H9 (cell line): ENCODE results near the gene SLC2A2. TPM values are rescaled to one million over a fixed set of nuclear protein-coding genes. Genes with fewer than 3 reads are reported as not detected.

Source experiments
- DNase-seq: peaks from one replicate; pipeline ENCODE4 v3.0.0-alpha.2; 2017
- H2AFZ ChIP-seq: one replicate; pipeline ENCODE4 v1.6.1; 2013; ENCODE audit warnings: mild to moderate bottlenecking, low read length, control low read depth, moderate library complexity
- H2AK5ac ChIP-seq: 2 replicates; pipeline ENCODE4 v1.6.1; 2013; ENCODE audit warnings: low read length, control low read depth, mixed read lengths; ENCODE audit not compliant: insufficient read length
- H2BK120ac ChIP-seq: one replicate; pipeline ENCODE4 v1.6.1; 2013; ENCODE audit warnings: low read depth, mild to moderate bottlenecking, low read length, control low read depth, inconsistent platforms; ENCODE audit not compliant: poor library complexity, severe bottlenecking
- H2BK12ac ChIP-seq: 2 replicates; pipeline ENCODE4 v1.6.1; 2013; ENCODE audit warnings: low read length, control low read depth, mixed read lengths, low read depth; ENCODE audit not compliant: insufficient read length
- H2BK15ac ChIP-seq: 2 replicates; pipeline ENCODE4 v1.6.1; 2013; ENCODE audit warnings: low read depth, low read length, control low read depth
- H2BK20ac ChIP-seq: one replicate; pipeline ENCODE4 v1.6.1; 2013; ENCODE audit warnings: low read depth, mild to moderate bottlenecking, low read length, control low read depth, inconsistent platforms; ENCODE audit not compliant: poor library complexity, severe bottlenecking
- H2BK5ac ChIP-seq: 2 replicates; pipeline ENCODE4 v1.6.1; 2013; ENCODE audit warnings: low read length, control low read depth, mixed read lengths; ENCODE audit not compliant: insufficient read length
- H3K14ac ChIP-seq: 2 replicates; pipeline ENCODE4 v1.6.1; 2013; ENCODE audit warnings: low read length, control low read depth; ENCODE audit not compliant: insufficient read depth
- H3K18ac ChIP-seq: 2 replicates; pipeline ENCODE4 v1.6.1; 2013; ENCODE audit warnings: low read depth, mild to moderate bottlenecking, mixed read lengths, low read length, control low read depth; ENCODE audit not compliant: insufficient read length
- H3K23ac ChIP-seq: 2 replicates; pipeline ENCODE4 v1.6.1; 2013; ENCODE audit warnings: low read length, control low read depth, mixed read lengths, low read depth; ENCODE audit not compliant: insufficient read length
- H3K23me2 ChIP-seq: 2 replicates; pipeline ENCODE4 v1.6.1; 2013; ENCODE audit warnings: low read depth, mild to moderate bottlenecking, mixed read lengths, low read length, control low read depth; ENCODE audit not compliant: insufficient read length, poor library complexity, severe bottlenecking
- H3K27ac ChIP-seq: 2 replicates; pipeline ENCODE4 v1.5.1; 2013; ENCODE audit warnings: low read length, control low read depth, mixed read lengths, low read depth; ENCODE audit not compliant: insufficient read length
- H3K27me3 ChIP-seq: 2 replicates; pipeline ENCODE4 v1.6.1; 2013; ENCODE audit warnings: low read length, control low read depth, inconsistent platforms; ENCODE audit not compliant: insufficient read depth
- H3K4ac ChIP-seq: 2 replicates; pipeline ENCODE4 v1.6.1; 2013; ENCODE audit warnings: low read depth, mild to moderate bottlenecking, control low read depth, inconsistent platforms, low read length, moderate library complexity
- H3K4me1 ChIP-seq: 2 replicates; pipeline ENCODE4 v1.6.1; 2013; ENCODE audit warnings: low read length, control low read depth, inconsistent platforms; ENCODE audit not compliant: insufficient read depth
- H3K4me2 ChIP-seq: 2 replicates; pipeline ENCODE4 v1.6.1; 2013; ENCODE audit warnings: low read length, control low read depth, mixed read lengths; ENCODE audit not compliant: insufficient read length, insufficient read depth
- H3K56ac ChIP-seq: 2 replicates; pipeline ENCODE4 v1.6.1; 2013; ENCODE audit warnings: low read depth, mild to moderate bottlenecking, mixed read lengths, low read length, control low read depth; ENCODE audit not compliant: insufficient read length
- H3K79me1 ChIP-seq: 2 replicates; pipeline ENCODE4 v1.6.1; 2013; ENCODE audit warnings: low read depth, mild to moderate bottlenecking, moderate library complexity, low read length, control low read depth, inconsistent platforms; ENCODE audit not compliant: insufficient read depth, poor library complexity, severe bottlenecking
- H3K79me2 ChIP-seq: 2 replicates; pipeline ENCODE4 v1.6.1; 2013; ENCODE audit warnings: low read length, control low read depth, inconsistent platforms; ENCODE audit not compliant: insufficient read depth
- H3K9ac ChIP-seq: 2 replicates; pipeline ENCODE4 v1.6.1; 2013; ENCODE audit warnings: low read length, control low read depth, mixed read lengths; ENCODE audit not compliant: insufficient read length; ENCODE audit errors: extremely low read depth
- H3K9me3 ChIP-seq: one replicate; pipeline ENCODE4 v1.6.1; 2013; ENCODE audit warnings: low read depth, low read length, inconsistent platforms; ENCODE audit not compliant: control insufficient read depth
- H3T11ph ChIP-seq: one replicate; pipeline ENCODE4 v1.6.1; 2013; ENCODE audit warnings: mild to moderate bottlenecking, low read length, control low read depth, inconsistent platforms
- H4K20me1 ChIP-seq: one replicate; pipeline ENCODE4 v1.6.1; 2013; ENCODE audit not compliant: control insufficient read depth, insufficient read length, insufficient read depth
- H4K5ac ChIP-seq: 2 replicates; pipeline ENCODE4 v1.6.1; 2013; ENCODE audit warnings: low read depth, mild to moderate bottlenecking, mixed read lengths, low read length, control low read depth; ENCODE audit not compliant: insufficient read length
- H4K8ac ChIP-seq: replicated peaks from 2 replicates; pipeline ENCODE4 v1.6.1; 2013; ENCODE audit warnings: low read length, control low read depth, mixed read lengths, low read depth; ENCODE audit not compliant: insufficient read length
- H4K91ac ChIP-seq: 2 replicates; pipeline ENCODE4 v1.6.1; 2013; ENCODE audit warnings: low read depth, mild to moderate bottlenecking, moderate library complexity, mixed read lengths, low read length, control low read depth; ENCODE audit not compliant: insufficient read length
- H3K27ac Mint-ChIP-seq, 3 experiments: 2 replicates in 2 of 3; 3 replicates in 1 of 3; pipeline ENCODE4 v1.8.0; 2020 to 2021; ENCODE audit warnings: mixed read lengths in 3 of 3, mild to moderate bottlenecking in 1 of 3, moderate library complexity in 1 of 3
- H3K27me3 Mint-ChIP-seq: 2 replicates; pipeline ENCODE4 v1.8.0; 2021; ENCODE audit warnings: low read depth, mild to moderate bottlenecking, moderate library complexity, mixed read lengths
- H3K36me3 Mint-ChIP-seq, 3 experiments: 2 replicates in 2 of 3; 3 replicates in 1 of 3; pipeline ENCODE4 v1.8.0; 2020 to 2021; ENCODE audit warnings: low read depth in 3 of 3, mixed read lengths in 3 of 3; ENCODE audit not compliant: insufficient read depth in 1 of 3
- H3K4me1 Mint-ChIP-seq, 2 experiments: 2 replicates each; pipeline ENCODE4 v1.8.0; 2020; ENCODE audit warnings: mixed read lengths in 2 of 2
- H3K4me3 Mint-ChIP-seq, 2 experiments: 2 replicates in 1 of 2; 3 replicates in 1 of 2; pipeline ENCODE4 v1.8.0; 2020 to 2021; ENCODE audit warnings: mild to moderate bottlenecking in 2 of 2, mixed read lengths in 2 of 2, moderate library complexity in 1 of 2
- H3K9me3 Mint-ChIP-seq, 2 experiments: 2 replicates in 1 of 2; 3 replicates in 1 of 2; pipeline ENCODE4 v1.8.0; 2020; ENCODE audit warnings: mild to moderate bottlenecking in 2 of 2, mixed read lengths in 2 of 2, moderate library complexity in 1 of 2
- WGBS: extraction: QIAGEN DNeasy Blood & Tissue Kit; methylation state at CpG from one replicate; pipeline ENCODE4 v1.1.7; 2013; ENCODE audit warnings: missing lambda C conversion rate, low lambda C conversion rate, mixed read lengths; ENCODE audit not compliant: insufficient read length; ENCODE audit errors: extremely low coverage; 5-methylcytosine and 5-hydroxymethylcytosine counted together
- total RNA-seq: library from RNA; stranded (reverse); gene quantifications from 2 replicates; pipeline ENCODE4 v1.2.1, GENCODE V29; 2021
- TF ChIP-seq, protein P1 (sequence below): fragments of 200-600 bp; sonication (generic); conservative IDR thresholded peaks from 3 replicates; pipeline ENCODE4 v1.8.0; 2021; ENCODE audit warnings: antibody characterized with exemption, mild to moderate bottlenecking

The SLC2A2 gene
- total RNA-seq, 1 experiment from 2014 or later: not detected

- no peak overlapping the region for H4K5ac ChIP-seq
- no peak overlapping the region for H3T11ph ChIP-seq
- no peaks in the 10 kb centered on the region for H3K79me2 ChIP-seq
- H3K4me3 Mint-ChIP-seq: no peak overlapping the region
- no peaks in the 10 kb centered on the region for H3K79me1 ChIP-seq
- no peak overlapping the region for H3K27ac ChIP-seq
- no peak overlapping the region for H4K91ac ChIP-seq
- H2BK120ac ChIP-seq: no peak overlapping the region
- H3K27me3 Mint-ChIP-seq: no peaks in the 10 kb centered on the region; the same call in 1 of the 2 replicates
- H4K8ac ChIP-seq: no peak overlapping the region
- H3K27me3 ChIP-seq: no peaks in the 10 kb centered on the region
- H2BK20ac ChIP-seq: no peak overlapping the region
- H2BK12ac ChIP-seq: no peak overlapping the region
- TF ChIP-seq, protein P1, sequence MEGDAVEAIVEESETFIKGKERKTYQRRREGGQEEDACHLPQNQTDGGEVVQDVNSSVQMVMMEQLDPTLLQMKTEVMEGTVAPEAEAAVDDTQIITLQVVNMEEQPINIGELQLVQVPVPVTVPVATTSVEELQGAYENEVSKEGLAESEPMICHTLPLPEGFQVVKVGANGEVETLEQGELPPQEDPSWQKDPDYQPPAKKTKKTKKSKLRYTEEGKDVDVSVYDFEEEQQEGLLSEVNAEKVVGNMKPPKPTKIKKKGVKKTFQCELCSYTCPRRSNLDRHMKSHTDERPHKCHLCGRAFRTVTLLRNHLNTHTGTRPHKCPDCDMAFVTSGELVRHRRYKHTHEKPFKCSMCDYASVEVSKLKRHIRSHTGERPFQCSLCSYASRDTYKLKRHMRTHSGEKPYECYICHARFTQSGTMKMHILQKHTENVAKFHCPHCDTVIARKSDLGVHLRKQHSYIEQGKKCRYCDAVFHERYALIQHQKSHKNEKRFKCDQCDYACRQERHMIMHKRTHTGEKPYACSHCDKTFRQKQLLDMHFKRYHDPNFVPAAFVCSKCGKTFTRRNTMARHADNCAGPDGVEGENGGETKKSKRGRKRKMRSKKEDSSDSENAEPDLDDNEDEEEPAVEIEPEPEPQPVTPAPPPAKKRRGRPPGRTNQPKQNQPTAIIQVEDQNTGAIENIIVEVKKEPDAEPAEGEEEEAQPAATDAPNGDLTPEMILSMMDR: no peak
- H3K4me2 ChIP-seq: no peak overlapping the region
- no peaks in the 10 kb centered on the region for H3K9me3 Mint-ChIP-seq
- H2BK5ac ChIP-seq: no peak overlapping the region
- H3K14ac ChIP-seq: no peak overlapping the region
- H3K4ac ChIP-seq: no peak overlapping the region
- WGBS: no CpG with 5 or more reads among the region's 4 CpGs
- no peak overlapping the region for H3K27ac Mint-ChIP-seq
- no peaks in the 10 kb centered on the region for H3K4me1 Mint-ChIP-seq
- H3K23me2 ChIP-seq: no peaks in the 10 kb centered on the region
- H3K56ac ChIP-seq: no peak overlapping the region
- no peaks in the 10 kb centered on the region for H4K20me1 ChIP-seq
- no peak overlapping the region for H3K9ac ChIP-seq
- no peak overlapping the region for H2AK5ac ChIP-seq
- DNase-seq: no peak
- no peak overlapping the region for H2AFZ ChIP-seq
- no peaks in the 10 kb centered on the region for H3K4me1 ChIP-seq
- H2BK15ac ChIP-seq: no peak overlapping the region
- H3K23ac ChIP-seq: no peak overlapping the region
- no peak overlapping the region for H3K18ac ChIP-seq
- no peaks in the 10 kb centered on the region for H3K36me3 Mint-ChIP-seq
- no peaks in the 10 kb centered on the region for H3K9me3 ChIP-seq
These were observed 20.9 kb downstream of the SLC2A2 start for GRCh38 chr3:171005648-171006047.
